GF-D8 (cell line): ENCODE results near the gene PHACTR3.
"Not testable (repeated sequence)": the region's sequence is repeated elsewhere in the genome, so short reads cannot be mapped to it uniquely, and the experiment has no call there.

Source experiments
- DNase-seq: peaks from one replicate; lab custom pipeline; 2025; lab: John Stamatoyannopoulos, UW

PHACTR3 gene

DNA sequence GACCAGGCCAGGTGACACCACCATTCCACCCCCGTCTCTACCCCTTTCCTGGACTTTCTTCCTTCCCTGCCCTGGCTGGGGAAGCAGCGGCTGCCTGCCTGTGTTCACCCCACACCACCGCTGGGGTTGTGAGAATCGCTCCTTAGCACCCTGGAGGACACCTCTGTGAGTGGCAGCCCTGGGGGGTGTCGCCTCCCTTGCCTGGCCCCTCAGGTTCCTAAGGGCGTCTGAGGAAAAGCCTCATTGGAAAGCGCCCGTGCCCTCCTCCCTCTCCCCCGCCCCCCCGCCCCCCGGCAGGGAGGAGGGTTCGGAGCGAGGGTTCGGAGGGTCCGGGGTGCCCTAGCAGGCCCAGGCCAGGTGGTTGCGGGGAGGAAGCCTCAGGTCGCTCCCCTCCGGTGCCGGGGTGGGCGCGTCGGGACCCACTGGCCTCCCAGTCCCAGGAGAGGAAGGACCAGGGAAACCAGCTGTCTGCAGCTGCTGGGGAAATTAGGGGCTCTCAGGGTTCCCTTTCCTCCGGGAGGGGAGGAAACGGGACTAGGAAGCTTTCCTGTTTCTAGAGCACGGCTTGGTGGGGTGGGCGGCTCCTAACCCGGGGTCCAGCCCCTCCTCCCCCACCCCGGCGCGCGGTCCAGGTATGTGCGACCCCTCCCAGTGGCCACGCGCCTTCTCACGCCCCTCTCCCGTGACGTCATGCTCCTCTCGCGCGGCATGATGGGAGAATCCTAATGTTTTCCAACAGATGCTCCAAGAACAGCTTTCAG lies at the start of gene PHACTR3:
TSS of gene PHACTR3 (plus strand) at position 760 of the 761 bp plus-strand sequence. CDS start 475 bp downstream, outside the sequence.
- DNase-seq = no peak

DNA sequence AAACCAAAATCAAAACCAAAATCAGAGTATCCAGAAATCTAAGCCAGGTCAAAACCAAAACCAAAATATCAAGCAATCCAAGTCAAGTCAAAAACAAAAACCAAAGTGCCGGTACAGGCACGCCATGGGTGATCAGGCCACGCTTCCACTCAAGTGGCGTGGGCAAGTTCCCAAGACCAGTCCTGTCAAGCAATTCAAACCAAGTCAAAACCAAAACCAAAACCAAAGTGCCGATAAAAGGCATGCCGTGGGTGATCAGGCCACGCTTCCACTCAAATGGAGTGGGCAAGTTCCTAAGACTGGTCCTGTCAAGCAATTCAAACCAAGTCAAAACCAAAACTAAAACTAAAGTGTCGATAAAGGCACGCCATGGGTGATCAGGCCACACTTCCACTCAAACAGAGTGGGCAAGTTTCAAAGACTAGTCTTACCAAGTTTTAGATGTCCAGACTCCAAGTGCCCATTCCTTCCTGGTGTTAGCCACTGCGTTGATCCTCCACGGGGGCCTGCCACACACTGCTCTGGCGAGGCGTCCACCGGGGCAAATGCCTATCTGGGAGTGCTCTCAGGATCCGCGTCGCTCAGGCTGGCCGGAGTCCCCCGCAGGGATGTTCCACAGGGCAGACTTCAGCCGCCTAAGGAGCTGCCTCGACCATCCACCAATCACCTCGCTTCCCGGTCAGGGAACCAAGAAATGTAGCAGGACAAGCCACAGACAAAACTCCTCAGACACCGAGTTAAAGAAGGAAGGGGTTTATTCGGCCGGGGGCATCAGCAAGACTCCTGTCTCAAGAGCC lies 46.4 kb upstream of the PHACTR3 start:
- not testable (repeated sequence) for DNase-seq

DNA sequence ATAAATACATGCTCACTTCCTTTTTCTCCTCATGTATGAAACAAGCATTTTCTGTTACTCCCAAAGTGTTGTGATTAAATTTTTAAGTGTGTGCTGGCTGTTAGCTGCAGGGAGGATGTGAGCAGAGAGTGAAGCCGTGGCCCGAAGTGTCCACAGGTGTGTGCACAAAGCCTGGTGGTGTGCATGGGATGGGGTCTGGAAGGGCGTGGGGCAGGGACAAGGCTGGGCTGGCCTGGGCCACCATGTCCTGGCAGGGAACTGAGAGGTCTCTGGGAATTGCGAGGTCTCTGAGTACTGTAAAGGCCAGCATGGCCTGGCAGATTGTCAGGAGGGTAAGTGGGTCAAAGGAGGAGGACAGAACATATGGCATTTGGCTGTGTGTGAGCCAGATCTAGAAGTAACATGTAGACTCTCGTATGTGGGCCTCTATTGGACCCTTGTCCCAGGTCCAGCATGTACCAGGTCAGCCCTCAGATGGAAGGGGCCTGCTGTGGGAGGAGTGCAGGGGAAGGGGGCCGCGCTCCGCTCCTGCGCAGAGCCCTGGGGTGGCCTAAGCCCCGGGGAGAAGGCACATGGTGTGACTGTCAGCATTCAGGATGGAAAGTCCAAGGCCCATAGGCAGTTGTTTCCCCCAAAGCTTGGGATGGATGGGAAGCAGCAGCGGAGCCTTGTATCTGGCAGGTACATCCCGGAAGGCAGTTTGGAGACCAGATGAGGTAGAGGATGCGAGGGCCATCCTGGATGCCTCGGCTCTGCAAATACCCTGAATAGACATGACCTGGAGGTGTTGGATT lies 45.1 kb upstream of the PHACTR3 start:
- no peak for DNase-seq

DNA sequence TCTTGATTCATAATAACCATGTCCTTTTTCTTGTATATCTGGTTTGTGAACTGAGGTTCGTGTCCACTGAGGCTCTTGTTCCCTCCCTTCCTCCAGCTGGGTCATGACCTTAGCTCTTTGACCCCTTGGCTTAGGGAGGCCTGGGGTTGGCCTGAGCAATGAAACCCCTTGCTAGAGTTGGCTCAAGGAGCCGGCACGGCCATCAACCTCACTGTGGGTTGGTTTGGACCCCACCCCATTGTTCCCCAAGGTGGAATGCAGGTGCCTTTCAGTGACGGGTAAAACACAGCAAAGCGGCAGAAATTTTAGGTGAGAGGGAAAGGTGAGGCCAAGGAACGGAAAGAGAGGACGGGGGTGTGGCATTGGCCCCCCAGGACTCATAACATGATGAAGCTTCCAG lies 44.5 kb upstream of the PHACTR3 start:
- DNase-seq = no peak

DNA sequence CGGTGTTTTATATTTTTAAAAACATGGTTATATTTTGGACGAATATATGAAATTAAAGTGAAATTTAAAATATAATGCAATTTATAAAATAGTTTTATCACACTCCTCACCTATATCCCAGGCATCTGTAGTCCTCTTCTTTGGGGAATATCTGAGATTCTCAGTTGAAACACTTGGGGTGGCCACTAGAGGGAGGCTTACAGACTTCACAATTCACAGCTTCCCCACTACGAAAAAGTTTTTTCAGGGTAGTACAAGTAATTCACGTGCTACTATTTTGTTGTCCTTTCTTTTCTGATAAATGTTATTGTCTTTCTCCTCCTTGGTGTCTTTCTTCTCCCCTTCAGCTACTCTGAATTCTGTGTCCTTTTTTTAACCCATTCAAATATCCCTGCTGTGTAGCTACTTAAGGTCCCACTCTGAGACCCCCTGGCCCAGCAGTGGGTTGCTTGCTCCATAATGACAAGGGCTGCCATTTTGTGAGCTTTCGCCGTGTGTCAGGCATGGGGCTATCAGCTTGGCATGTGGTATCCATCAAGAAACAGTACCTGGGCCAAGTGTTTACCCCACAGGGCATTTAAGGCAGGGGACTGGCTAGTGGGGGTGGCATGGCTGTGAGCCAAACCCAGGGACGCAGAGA lies 43.6 kb upstream of the PHACTR3 start:
- DNase-seq = no peak

DNA sequence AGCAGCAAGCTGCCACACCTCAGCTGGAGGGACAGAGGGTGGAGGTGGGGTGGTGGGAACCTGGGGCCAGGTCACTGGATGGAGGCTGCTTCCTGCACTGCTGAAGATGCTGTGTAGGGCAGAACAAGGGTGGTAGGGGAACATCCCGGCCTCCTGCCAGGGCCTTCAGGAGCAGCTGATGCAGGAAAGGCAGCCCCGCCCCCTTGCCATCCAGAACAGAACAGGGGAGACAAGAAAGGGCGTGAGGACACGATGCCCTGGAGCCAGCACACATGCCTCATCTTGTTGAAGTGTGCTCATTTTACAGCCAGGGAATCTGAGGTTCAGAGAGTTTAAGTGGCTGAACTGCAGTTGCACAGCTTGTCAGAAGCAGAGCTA lies 43.1 kb upstream of the PHACTR3 start:
- no peak for DNase-seq

DNA sequence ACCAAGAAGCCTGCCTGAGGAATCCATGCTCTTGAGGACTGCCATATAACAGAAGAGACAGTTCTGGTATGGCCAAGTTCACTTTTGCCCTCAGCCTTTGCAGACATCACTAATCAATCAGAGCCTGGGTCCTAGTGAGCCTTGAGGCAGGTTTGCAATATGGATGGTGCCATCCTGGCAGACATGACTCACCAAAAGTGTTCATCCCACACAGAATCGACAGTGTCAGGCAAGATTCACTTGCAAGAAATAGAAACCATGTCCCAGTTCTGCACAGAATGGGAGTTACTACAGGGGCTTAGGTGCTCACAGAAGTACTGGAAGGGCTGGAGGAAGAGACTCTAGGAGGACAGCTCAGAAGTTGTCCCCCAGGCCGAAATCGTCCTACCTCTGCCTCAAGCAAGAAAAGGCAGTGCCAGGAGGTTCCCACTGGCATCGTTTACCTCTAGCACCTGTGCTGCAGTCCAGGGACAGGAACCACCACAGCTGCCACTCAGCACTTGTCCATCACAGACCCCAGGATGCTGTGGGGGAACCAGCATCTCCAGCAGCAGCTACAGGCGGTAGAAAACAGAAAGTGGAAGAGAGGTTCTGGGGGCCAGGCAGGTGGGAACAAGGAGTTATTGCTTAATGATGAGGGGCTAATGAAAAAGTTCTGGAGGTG lies 42.6 kb upstream of the PHACTR3 start:
- no peak for DNase-seq

DNA sequence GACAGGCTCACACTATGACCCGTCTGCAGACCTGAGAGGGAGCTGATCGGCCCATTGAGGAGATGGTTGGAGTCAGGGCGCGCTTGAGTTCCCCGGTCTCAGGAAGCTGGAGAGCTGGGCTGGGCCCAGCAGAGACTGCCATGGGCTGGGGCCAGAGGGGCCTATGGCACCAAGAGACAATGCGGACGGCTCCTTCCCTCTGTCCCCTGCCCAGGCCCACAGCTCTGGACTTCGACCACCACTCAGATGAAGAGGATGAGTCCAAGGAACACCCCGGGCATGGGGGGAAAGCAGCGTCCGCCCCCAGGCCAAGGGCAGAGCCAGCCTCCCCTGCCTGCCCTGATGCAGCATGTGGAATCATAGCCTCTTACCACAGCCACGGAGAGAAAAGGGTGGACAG lies 40.2 kb upstream of the PHACTR3 start:
- DNase-seq = no peak

DNA sequence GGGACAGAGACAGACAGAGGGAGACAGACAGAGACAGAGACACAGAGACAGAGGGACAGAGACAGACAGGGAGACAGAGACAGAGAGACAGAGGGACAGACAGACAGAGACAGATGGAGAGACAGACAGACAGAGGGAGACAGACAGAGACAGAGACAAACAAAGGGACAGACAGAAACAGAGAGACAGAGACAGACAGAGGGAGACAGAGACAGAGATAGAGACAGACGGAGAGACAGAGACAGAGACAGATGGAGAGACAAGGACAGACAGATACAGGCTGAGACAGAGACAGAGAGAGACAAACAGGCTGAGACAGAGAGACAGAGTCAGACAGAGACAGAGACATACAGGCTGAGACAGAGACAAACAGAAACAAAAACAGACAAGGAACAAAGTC lies 39.4 kb upstream of the PHACTR3 start:
- no peak for DNase-seq

DNA sequence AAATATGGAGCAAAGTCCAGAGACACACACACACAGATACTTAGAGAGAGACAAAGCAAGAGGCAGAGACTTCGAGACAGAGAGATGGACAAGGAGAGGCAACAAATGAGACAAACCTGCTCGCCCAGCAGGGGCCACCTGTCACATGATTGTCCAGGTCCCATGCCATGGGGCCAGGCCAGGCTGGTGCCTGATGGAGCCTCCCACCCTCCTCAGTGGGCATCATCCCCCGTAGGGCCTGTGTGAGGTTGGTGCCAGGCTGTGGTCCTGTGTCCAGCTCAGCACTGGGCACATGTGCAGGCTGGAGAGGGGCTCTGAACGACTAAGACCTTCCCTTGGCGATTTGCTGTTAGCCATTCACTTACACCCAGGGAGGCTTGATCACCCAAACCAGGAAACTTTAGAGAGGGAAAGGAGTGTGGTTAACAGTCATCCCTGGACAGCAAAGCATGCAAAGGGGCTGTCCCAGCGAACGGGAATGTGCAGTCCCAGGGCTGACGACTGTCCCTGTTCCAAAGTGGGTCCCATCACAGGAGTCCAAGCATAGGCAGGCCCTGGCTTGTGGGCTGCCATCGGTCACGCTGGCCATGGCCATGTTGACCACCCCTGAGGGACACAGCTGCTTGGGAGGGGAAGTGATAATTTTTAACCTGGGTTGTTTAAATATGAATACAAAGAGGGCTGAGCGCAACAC lies 38.4 kb upstream of the PHACTR3 start:
- no peak for DNase-seq

DNA sequence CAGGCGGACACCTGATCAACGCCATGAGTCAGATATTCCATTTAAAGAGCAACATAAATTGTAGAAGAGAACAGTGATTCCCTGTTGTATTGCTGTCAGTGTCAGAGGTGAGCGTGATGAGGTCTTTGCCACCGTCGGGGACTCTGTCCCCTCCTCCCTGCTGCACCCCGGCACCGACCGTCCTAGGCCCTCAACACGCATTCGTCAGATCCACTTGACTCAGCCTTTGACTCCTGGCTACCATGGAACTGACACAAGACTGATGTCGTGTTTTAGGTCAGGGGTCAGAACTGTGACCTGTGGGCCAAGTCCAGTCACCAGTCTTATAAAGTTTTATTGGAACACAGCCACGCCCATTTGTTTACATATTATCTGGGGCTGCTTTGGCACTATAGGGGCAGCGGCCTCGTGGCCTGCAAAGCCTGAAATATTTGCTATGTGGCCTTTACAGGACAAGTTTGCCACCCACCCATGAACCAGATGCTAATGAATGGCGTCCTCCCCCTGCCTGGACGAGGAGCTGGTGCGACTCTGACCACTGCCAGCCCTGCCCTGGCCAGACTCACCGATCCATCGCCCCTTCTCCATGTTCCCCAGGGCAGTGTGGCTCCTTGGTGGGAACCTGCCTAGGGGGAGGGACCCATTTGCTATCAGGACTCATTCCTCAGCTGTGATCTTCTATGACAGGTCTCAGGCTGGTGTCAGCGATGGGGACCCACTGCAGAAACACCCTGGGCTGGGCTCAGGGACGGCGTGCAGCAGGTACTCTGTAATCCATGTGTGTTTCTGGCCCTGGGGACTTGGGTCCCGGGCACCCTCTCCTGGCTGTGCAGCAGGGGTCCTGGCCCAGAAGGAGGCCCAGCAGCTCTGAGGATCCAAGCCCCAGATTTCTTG lies 37.5 kb upstream of the PHACTR3 start:
- no peak for DNase-seq

DNA sequence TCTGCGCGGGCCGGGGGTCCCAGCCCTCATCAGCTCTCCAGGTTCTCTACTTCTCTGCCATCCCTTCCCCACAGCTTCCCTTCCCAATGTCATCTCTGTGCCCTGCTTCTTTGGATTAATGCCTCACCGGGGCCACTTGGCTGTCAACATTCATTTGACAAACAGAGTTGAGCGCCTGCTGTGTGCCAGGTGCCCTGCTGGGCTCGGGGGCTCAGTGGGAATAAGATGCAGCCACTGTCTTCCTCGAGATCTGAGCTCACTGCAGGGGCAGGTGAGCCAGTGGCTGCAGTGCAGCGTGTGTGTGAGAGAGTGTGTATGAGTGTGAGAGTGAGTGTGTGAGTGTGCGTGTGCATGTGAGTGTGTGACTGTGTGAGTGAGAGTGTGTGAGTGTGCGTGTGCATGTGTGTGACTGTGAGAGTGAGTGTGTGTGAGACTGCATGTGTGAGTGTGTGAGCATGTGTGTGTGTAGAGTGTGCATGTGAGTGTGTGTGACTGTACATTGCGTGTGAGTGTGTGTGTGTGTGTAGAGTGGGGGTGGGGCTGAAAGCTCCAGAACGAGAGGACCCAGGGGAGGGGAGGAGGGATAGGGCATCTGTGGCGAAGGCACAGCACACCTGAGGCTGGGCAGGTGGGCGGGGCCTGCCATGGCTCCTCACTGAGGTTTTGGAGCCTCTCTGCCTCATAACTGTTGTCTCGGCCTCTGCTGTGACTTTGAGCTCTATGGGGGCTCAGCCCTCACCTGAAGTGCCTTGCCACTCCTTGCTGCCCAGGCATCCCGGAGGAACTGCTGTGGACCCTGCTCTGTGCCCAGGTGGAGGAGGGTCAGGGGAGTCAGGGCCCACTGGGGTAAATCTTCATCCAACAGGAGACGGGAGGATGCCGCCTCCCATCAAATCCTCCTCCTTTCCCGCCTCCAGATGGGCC lies 36.5 kb upstream of the PHACTR3 start:
- no peak for DNase-seq

DNA sequence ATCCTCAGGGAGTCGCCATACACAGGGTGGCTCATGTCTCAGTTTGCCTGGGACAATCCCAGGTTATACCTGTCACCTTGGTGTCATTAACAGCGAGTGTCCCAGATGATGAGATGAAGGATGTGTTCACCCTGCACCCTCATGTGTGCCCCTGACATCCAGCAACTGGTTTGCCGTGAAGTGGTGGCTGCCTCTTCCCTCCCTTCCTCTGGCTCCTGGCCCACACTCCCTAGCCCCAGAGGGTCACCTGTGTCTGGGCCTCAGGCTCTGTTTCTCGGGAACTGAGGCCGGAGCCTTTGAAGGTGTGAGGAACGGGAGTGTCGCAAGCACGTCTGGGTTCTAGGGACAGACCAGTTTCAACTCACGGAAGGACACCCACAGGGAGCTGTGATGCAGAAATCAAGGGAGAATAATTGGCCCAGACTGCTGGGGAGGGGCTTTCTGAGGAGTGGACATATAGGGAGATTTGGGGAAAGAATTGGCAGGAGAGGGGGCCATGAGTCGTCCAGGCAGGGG lies 35.8 kb upstream of the PHACTR3 start:
- DNase-seq = no peak

DNA sequence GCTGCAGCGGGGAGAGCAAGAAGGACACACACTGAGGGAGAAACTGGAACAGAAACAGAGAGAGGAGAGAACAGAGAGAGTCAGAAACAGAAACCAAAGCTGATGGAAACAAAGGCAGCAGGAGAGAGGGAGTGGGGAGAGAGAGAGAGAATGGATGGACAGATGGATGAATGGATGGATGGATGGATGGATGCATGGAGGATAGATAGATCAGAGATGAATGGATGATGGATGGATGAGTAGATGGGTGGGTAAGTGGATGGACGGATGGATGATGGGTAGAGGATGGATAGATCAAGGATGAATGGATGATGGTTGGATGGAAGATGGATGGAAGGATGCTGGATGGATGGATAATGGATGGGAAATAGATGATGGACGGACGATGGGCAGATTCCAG lies 35.0 kb upstream of the PHACTR3 start:
- DNase-seq = no peak

DNA sequence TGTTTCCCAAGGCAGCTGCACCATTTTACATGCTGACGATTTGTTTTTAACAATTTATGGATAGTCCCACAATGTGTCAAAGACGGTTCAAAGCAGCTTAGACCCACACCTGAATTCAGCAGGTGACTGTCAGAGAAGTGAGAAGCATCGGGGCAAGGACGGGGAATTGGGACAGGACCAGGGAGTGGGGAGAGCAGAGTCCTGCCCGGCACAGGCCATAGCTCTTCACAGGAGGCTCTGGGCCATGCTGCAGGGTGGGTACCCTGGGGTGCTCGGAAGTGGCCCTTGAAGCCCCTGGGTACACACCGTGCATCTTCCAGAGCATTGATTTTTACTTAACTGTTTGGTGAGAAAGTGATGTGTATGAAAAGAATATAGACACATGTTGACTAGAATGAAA lies 33.2 kb upstream of the PHACTR3 start:
- DNase-seq = no peak

DNA sequence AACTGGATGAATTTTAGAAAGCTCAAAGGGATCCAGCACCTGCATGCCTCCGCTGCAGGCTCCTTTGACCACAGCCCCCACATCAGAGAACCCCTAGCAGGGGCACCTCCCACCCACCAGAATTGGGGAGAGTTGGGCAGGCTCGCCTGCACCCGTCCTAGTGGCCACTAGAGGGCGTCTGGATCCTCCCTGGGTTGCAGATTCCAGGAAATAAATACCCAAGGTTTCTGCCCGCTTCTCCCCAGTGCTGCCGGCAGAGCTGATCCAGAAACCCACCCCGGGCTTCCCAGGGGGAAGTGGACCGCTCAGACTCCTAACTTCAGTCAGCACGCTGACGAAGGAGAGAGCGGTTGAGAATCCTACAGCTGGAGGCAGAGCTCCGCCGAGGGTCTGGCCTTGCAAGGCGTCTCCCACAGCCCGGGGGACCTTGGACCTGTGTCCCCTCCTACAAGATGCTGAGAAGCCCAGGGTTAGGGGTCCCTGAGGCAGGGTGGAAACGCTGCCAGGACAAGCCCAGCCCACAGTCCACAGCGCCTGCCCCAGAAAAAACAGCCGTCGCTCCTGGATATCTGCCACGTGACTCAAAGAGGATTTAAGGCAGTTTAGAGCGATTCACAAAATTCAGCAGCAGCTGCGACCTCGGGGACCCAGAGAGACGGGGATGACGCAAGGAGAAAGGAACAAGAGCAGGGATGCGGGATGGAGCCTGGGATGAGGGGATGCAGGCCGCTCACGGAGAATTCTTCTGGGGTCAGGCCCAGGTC lies 32.6 kb upstream of the PHACTR3 start:
- peak; percentile 5 for DNase-seq

DNA sequence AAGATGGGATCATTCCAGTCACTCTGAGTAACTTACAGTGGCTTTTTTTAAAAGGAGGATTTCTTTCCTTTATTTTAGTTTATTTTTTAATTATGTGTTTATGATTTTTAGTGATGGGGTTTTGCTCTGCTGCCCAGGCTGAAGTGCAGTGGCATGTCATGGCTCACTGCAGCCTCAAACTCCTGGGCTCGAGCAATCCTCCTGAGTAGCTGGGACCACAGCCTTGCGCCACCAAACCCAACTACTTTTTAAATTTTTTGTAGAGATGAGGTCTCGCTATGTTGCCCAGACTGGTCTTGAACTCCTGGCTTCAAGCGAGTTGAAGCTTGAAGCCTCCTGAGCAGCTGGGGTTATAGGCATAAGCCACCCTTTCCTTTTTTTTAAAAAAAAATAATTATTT lies 31.8 kb upstream of the PHACTR3 start:
- DNase-seq = no peak

DNA sequence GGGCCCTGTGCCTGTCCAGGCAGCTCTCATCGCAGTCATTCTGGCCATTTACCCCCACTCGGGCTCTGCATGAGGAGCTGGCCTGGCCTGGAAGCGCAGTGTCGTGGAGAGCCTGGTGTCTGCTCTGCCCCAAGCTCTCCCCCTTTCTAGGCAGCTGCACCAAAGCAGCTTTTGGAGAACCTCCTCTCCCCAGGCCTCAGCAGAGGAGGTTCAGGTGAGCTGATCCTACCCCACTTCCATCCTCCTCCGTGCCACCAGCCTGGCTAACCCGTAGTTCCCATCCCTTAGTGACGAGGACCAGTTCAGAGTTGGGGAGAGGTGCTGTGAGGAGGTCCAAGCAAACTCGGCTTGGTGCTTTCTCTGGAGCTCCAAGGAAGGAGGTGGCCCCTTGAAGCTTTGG lies 30.5 kb upstream of the PHACTR3 start:
- no peak for DNase-seq
